Central memory CD8-positive, alpha-beta T cell (primary cell): ENCODE results near the gene EME2.

Source experiments
- ATAC-seq: fragments of 150-1000 bp; cut with Tn5 transposase; replicated peaks from 2 replicates; pipeline ENCODE4 v1.10.0; 2022; ENCODE audit warnings: mild to moderate bottlenecking, moderate FRiP score, moderate number of reproducible peaks; ENCODE audit not compliant: poor library complexity, severe bottlenecking; ENCODE audit errors: extremely low read depth
- DNase-seq, 2 donors: peaks; one replicate each; pipeline ENCODE4 v3.0.0; 2021; ENCODE audit warnings: low spot score in 2 of 2
- H3K27ac Mint-ChIP-seq: one replicate; pipeline ENCODE4 v1.8.0; 2022; ENCODE audit warnings: low read depth, mild to moderate bottlenecking, moderate library complexity, mixed read lengths
- H3K27me3 Mint-ChIP-seq: one replicate; pipeline ENCODE4 v1.8.0; 2022; ENCODE audit warnings: mixed read lengths
- H3K36me3 Mint-ChIP-seq: one replicate; pipeline ENCODE4 v1.8.0; 2022; ENCODE audit warnings: mild to moderate bottlenecking, moderate library complexity, mixed read lengths; ENCODE audit not compliant: insufficient read depth
- H3K4me1 Mint-ChIP-seq: one replicate; pipeline ENCODE4 v1.8.0; 2022; ENCODE audit warnings: mixed read lengths
- H3K4me3 Mint-ChIP-seq: one replicate; pipeline ENCODE4 v1.8.0; 2022; ENCODE audit warnings: mild to moderate bottlenecking, moderate library complexity, mixed read lengths
- H3K9me3 Mint-ChIP-seq: one replicate; pipeline ENCODE4 v1.8.0; 2022; ENCODE audit warnings: mixed read lengths

Gene EME2

GRCh38 chr16:1778200-1779179, 5.9 kb downstream of the EME2 start:
- ATAC-seq (no peak), DNase-seq (no peak)
- Mint-ChIP-seq H3K4me1 (peaks cover 15% of the 10 kb centered on the region), H3K27ac (no peak overlapping the region), H3K4me3 (no peak overlapping the region), H3K9me3 (no peaks in the 10 kb centered on the region), H3K27me3 (no peaks in the 10 kb centered on the region), H3K36me3 (peaks cover 27% of the 10 kb centered on the region)

- DNase-seq (no peak), ATAC-seq (no peak)
- H3K36me3 Mint-ChIP-seq, result peaks cover 26% of the 10 kb centered on the region
- H3K4me3 Mint-ChIP-seq, result no peak overlapping the region
- no peak overlapping the region for H3K27ac Mint-ChIP-seq
- no peaks in the 10 kb centered on the region for H3K9me3 Mint-ChIP-seq
- H3K4me1 Mint-ChIP-seq, result peaks cover 15% of the 10 kb centered on the region
- H3K27me3 Mint-ChIP-seq, result no peaks in the 10 kb centered on the region
Observed at GRCh38 chr16:1779234-1779701, 6.7 kb downstream of the EME2 start.

- ATAC-seq (no peak), DNase-seq (no peak)
- H3K27ac Mint-ChIP-seq, result no peak overlapping the region
- H3K27me3 Mint-ChIP-seq, result no peaks in the 10 kb centered on the region
- H3K36me3 Mint-ChIP-seq, result peaks cover 26% of the 10 kb centered on the region
- H3K4me3 Mint-ChIP-seq, result no peak overlapping the region
- peaks cover 17% of the 10 kb centered on the region for H3K4me1 Mint-ChIP-seq
- no peaks in the 10 kb centered on the region for H3K9me3 Mint-ChIP-seq
Observed at GRCh38 chr16:1779741-1780676, 7.4 kb downstream of the EME2 start.

GRCh38 chr16:1780677-1781072, 8.1 kb downstream of the EME2 start:
- Mint-ChIP-seq H3K36me3 (peaks cover 26% of the 10 kb centered on the region), H3K4me1 (peaks cover 24% of the 10 kb centered on the region)

GRCh38 chr16:1781254-1781653, 8.6 kb downstream of the EME2 start:
- H3K4me1 Mint-ChIP-seq, result peaks cover 24% of the 10 kb centered on the region
- no peaks in the 10 kb centered on the region for H3K27me3 Mint-ChIP-seq
- H3K36me3 Mint-ChIP-seq, result peaks cover 22% of the 10 kb centered on the region

More at GRCh38 chr16:1780677-1781072, 8.1 kb downstream of the EME2 start:
- Mint-ChIP-seq H3K27ac (no peak overlapping the region), H3K9me3 (no peaks in the 10 kb centered on the region), H3K4me3 (peak overlapping the region; percentile 83), H3K27me3 (no peaks in the 10 kb centered on the region)
- ATAC-seq (no peak), DNase-seq (no peak)

GRCh38 chr16:1781758-1782407, 9.3 kb downstream of the EME2 start:
- Mint-ChIP-seq H3K27ac (peak overlapping the region; percentile 83), H3K4me3 (peak overlapping the region; percentile 83), H3K27me3 (no peaks in the 10 kb centered on the region), H3K36me3 (peaks cover 17% of the 10 kb centered on the region), H3K9me3 (no peaks in the 10 kb centered on the region), H3K4me1 (peaks cover 24% of the 10 kb centered on the region)
- DNase-seq (no peak), ATAC-seq (peak; percentile 13)

More at GRCh38 chr16:1781254-1781653, 8.6 kb downstream of the EME2 start:
- Mint-ChIP-seq H3K4me3 (peak overlapping the region; percentile 83), H3K27ac (peak overlapping the region; percentile 83), H3K9me3 (no peaks in the 10 kb centered on the region)
- DNase-seq, result no peak
- ATAC-seq, result no peak

- DNase-seq (peak; percentile 89 to 95), ATAC-seq (peak; percentile 88)
- H3K4me1 Mint-ChIP-seq, result peaks cover 24% of the 10 kb centered on the region
- H3K4me3 Mint-ChIP-seq, result peak within 1 kb of the TSS; percentile 83
- H3K27ac Mint-ChIP-seq, result peak within 1 kb of the TSS; percentile 83
- peaks cover 18% of the 10 kb centered on the region for H3K36me3 Mint-ChIP-seq
- H3K27me3 Mint-ChIP-seq, result no peaks in the 10 kb centered on the region
- no peaks in the 10 kb centered on the region for H3K9me3 Mint-ChIP-seq
Observed at GRCh38 chr16:1782408-1783264, 10.0 kb downstream of the EME2 start, which contains the start of the genes NUBP2 and SPSB3. TSS of gene NUBP2 (plus strand) at chr16:1782960. CDS start at chr16:1783021, 61 bp downstream. TSS of gene SPSB3 (minus strand) at chr16:1782571. CDS start at chr16:1781483, 1,088 bp downstream.

DNA sequence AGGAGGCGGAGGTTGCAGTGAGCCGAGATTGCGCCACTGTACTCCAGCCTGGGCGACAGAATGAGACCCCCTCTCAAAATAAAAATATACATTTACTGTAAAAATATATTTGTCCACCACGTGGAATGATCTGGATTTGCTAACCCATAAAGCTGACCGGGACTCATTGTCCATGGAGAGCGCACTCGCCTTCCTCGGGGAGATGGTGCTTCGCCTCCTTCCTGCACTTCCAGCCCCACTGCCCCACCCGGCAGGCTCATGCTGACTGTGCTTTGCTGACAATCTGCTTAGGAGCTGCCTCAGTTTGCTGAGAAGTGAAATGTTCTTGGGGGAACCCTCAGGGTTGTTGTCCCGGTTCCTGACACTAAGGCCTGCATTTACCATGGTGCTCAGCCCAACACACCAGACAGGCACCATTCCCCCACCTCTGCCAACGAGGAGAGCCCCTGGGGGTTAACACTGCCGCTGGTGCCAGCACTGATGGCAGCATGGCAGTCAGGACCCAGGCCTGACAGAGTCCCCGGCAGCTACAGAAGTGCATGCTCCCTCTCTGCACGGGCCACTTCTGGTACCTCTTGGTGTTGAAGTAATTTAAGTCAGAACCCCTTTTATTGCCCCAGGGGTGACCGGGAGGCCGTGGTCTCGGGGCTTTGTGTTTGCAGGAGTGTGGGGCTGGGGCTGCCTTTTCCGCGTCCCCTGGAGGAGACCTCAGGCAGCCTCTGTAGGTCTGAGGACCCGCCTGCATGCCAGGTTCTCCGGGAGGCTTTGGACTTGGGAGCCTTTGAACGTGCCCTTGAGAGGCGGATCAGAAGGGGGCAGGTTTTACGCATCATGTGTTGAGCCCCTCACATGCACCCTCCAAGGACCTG, 12.6 kb downstream of the EME2 start:
- no peaks in the 10 kb centered on the region for H3K9me3 Mint-ChIP-seq
- H3K36me3 Mint-ChIP-seq, result peaks cover 14% of the 10 kb centered on the region
- no peak for DNase-seq
- H3K27me3 Mint-ChIP-seq, result no peaks in the 10 kb centered on the region
- H3K27ac Mint-ChIP-seq, result no peak overlapping the region
- ATAC-seq, result no peak
- peaks cover 29% of the 10 kb centered on the region for H3K4me1 Mint-ChIP-seq
- peak overlapping the region; percentile 54 for H3K4me3 Mint-ChIP-seq

DNA sequence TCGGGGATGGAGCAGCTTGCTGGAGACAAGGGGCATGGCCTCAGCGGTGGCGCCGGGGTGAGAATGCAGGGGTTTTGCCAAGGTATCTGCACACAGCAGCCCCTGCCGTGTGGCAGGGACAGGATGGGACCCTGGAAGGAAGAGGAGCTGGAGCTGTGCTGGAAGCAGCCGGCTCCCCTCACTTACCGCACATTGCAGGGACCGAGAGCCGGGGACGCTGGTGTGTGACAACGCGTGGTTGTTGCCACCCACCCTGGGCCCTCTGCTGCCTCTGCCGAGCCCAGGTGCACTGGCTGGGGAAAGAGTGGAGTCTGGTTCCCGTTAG, 13.2 kb downstream of the EME2 start:
- ATAC-seq, result no peak

DNA sequence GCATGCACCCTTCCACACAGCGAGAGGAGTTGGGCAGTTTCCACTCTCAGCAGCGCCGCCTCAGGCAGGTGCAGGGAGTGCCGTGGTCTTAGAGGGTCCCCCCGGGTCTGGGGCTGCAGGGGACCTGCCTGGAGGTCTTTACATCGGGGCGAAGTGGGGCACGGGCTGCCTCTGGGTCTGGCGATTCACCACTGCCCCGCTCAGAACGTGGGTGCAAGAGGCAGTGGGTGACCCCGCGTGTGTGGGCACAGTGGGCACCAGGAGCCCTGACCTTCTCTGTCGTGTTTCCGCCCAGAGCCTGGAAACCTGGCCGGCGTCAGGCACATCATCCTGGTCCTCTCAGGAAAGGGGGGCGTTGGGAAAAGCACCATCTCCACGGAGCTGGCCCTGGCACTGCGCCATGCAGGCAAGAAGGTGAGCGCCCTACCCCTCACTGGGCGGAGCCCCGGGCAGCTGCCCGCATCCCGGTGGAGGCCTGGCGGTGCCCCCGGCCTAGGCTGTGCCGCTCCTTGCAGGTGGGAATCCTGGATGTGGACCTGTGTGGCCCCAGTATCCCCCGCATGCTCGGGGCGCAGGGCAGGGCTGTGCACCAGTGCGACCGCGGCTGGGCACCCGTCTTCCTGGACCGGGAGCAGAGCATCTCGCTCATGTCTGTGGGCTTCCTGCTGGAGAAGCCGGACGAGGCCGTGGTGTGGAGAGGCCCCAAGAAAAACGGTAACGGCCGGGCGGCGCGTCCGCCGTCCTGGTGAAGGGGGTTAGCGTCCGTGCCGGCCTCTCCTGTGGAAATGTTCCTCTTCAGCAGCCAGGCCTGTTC, 13.8 kb downstream of the EME2 start:
- no peaks in the 10 kb centered on the region for H3K9me3 Mint-ChIP-seq
- H3K27ac Mint-ChIP-seq, result no peak overlapping the region
- H3K4me1 Mint-ChIP-seq, result peaks cover 25% of the 10 kb centered on the region
- no peak overlapping the region for H3K4me3 Mint-ChIP-seq
- H3K27me3 Mint-ChIP-seq, result no peaks in the 10 kb centered on the region
- ATAC-seq, result no peak
- DNase-seq, result no peak
- peaks cover 14% of the 10 kb centered on the region for H3K36me3 Mint-ChIP-seq

More for the DNA sequence above, 13.2 kb downstream of the EME2 start:
- Mint-ChIP-seq H3K4me1 (peaks cover 29% of the 10 kb centered on the region), H3K27ac (no peak overlapping the region), H3K36me3 (peaks cover 14% of the 10 kb centered on the region), H3K4me3 (no peak overlapping the region), H3K27me3 (no peaks in the 10 kb centered on the region), H3K9me3 (no peaks in the 10 kb centered on the region)
- no peak for DNase-seq
